ENCODE measurements around the gene CFAP58.

The CFAP58 gene

GRCh38 chr10:104486803-104487202 is 133.2 kb downstream of the CFAP58 start:
- no peak for DNase-seq (ENCODE audit: low spot score)

- no peak for DNase-seq (ENCODE audit: low spot score)
Measured at GRCh38 chr10:104487794-104488438, 134.3 kb downstream of the CFAP58 start.

- no peak for DNase-seq (ENCODE audit: low spot score)
Measured at GRCh38 chr10:104488439-104488832, 134.8 kb downstream of the CFAP58 start.

- DNase-seq (ENCODE audit: low spot score), result no peak
Measured at GRCh38 chr10:104492329-104492940, 138.8 kb downstream of the CFAP58 start.

- no peak for DNase-seq (ENCODE audit: low spot score)
Measured at GRCh38 chr10:104498347-104499081, 144.9 kb downstream of the CFAP58 start.

GRCh38 chr10:104501449-104501848 is 147.8 kb downstream of the CFAP58 start:
- DNase-seq (ENCODE audit: low spot score), result no peak

GRCh38 chr10:104501864-104502579 is 148.4 kb downstream of the CFAP58 start:
- DNase-seq (ENCODE audit: low spot score), result no peak

- DNase-seq (ENCODE audit: low spot score), result no peak
Measured at GRCh38 chr10:104502907-104503306, 149.3 kb downstream of the CFAP58 start.

Measured in cerebellar cortex (tissue), 1 donor.